ENCODE data around the gene CTCFL. TPM values are rescaled to one million over a fixed set of nuclear protein-coding genes. Genes with fewer than 3 reads are reported as not detected.

Gene CTCFL
- total RNA-seq, result not detected
- long read RNA-seq, result 0 reads

- no peak for DNase-seq
- intact Hi-C loops (cut with micrococcal nuclease), result no loop called here
- no peak for ATAC-seq
These were observed at the start of gene CTCFL for GRCh38 chr20:57524511-57525176. TSS of gene CTCFL (minus strand) at chr20:57525140. CDS start at chr20:57524205, 935 bp downstream.

- intact Hi-C loops (cut with micrococcal nuclease), result no loop called here
- ATAC-seq, result no peak
- no peak for DNase-seq
These were observed 49.0 kb upstream of the CTCFL start for GRCh38 chr20:57573894-57574293.

GRCh38 chr20:57573242-57573641 lies 48.3 kb upstream of the CTCFL start:
- intact Hi-C loops (cut with micrococcal nuclease), result no loop called here
- ATAC-seq (no peak), DNase-seq (no peak)

GRCh38 chr20:57571782-57572416 lies 47.0 kb upstream of the CTCFL start:
- no peak for ATAC-seq
- DNase-seq, result no peak
- intact Hi-C loops (cut with micrococcal nuclease), result no loop called here

- DNase-seq, result no peak
- intact Hi-C loops (cut with micrococcal nuclease), result no loop called here
- ATAC-seq, result no peak
These were observed 46.0 kb upstream of the CTCFL start for GRCh38 chr20:57570920-57571319.

- DNase-seq (no peak), ATAC-seq (no peak)
- intact Hi-C loops (cut with micrococcal nuclease), result no loop called here
These were observed 45.4 kb upstream of the CTCFL start for GRCh38 chr20:57570145-57570850.

- intact Hi-C loops (cut with micrococcal nuclease), result no loop called here
- no peak for ATAC-seq
- no peak for DNase-seq
These were observed 44.0 kb upstream of the CTCFL start for GRCh38 chr20:57568960-57569359.

- intact Hi-C loops (cut with micrococcal nuclease), result no loop called here
- no peak for ATAC-seq
- no peak for DNase-seq
These were observed 43.4 kb upstream of the CTCFL start for GRCh38 chr20:57568088-57568896.

GRCh38 chr20:57567471-57568079 lies 42.6 kb upstream of the CTCFL start:
- DNase-seq, result no peak
- no peak for ATAC-seq
- intact Hi-C loops (cut with micrococcal nuclease), result no loop called here

- ATAC-seq (no peak), DNase-seq (no peak)
- intact Hi-C loops (cut with micrococcal nuclease), result no loop called here
These were observed 42.0 kb upstream of the CTCFL start for GRCh38 chr20:57566803-57567459.

GRCh38 chr20:57566399-57566798 lies 41.5 kb upstream of the CTCFL start:
- DNase-seq, result no peak
- intact Hi-C loops (cut with micrococcal nuclease), result no loop called here
- ATAC-seq, result no peak

- intact Hi-C loops (cut with micrococcal nuclease), result no loop called here
- ATAC-seq, result no peak
- DNase-seq, result no peak
These were observed 40.2 kb upstream of the CTCFL start for GRCh38 chr20:57564951-57565642.

- DNase-seq (no peak), ATAC-seq (no peak)
- intact Hi-C loops (cut with micrococcal nuclease), result no loop called here
These were observed 39.4 kb upstream of the CTCFL start for GRCh38 chr20:57564180-57564802.

- DNase-seq, result no peak
- intact Hi-C loops (cut with micrococcal nuclease), result no loop called here
- no peak for ATAC-seq
These were observed 38.6 kb upstream of the CTCFL start for GRCh38 chr20:57563522-57563921.

GRCh38 chr20:57562541-57563465 lies 37.9 kb upstream of the CTCFL start:
- intact Hi-C loops (cut with micrococcal nuclease), result no loop called here
- ATAC-seq (no peak), DNase-seq (no peak)

GRCh38 chr20:57561356-57562279 lies 36.7 kb upstream of the CTCFL start:
- ATAC-seq, result no peak
- intact Hi-C loops (cut with micrococcal nuclease), result no loop called here

More at GRCh38 chr20:57561356-57562279, 36.7 kb upstream of the CTCFL start:
- no peak for DNase-seq
